ENCODE results near the gene NSG1. TPM values are rescaled to one million over a fixed set of nuclear protein-coding genes. Genes with fewer than 3 reads are reported as not detected.

The NSG1 gene
- total and polyA plus RNA-seq, 2 experiments from 2014 or later = 30.2 to 70.1 TPM

DNA sequence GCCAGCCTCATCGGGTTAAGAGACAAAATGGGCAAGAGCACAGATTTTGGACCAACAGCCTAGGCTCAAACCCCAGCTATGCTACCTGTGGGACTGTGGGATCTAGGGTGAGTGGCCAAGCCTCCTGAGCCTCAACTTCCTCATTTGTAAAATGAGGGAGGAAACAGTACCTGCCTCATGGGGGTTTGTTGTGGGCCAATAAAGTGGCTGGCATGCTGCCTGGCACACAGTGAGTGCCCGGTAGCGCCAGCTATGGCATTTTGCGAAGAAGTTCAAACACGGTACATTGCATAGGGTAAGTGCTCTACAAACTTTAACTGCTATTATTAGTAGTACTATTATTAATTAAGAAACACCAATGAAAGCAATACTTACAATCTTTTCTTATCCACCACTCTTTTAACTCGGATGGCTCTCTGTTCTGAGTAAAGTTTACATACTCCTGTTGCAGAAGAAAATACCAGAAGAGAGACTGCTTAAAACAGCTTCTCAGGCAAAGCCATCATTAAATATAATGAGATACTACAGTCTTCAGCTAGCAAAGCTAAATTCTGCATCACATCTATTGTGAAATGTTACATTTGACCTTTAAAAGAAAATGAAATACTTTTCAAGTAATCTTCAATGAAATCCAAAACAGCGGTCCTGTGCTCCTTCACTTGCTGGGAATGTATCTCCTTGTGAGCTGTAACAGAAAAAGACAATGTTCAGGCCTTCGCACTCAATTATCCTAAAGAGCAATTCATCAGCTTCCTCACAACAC, 70.1 kb downstream of the NSG1 start:
- Histone ChIP-seq H3K4me3 (no peak overlapping the region), H3K27me3 (no peaks in the 10 kb centered on the region), H3K36me3 (replicated peaks; ENCODE audit: insufficient read depth, low read depth) (no peaks in the 10 kb centered on the region), H4K20me1 (ENCODE audit: insufficient read depth, poor library complexity, severe bottlenecking) (no peaks in the 10 kb centered on the region), H3K9me3 (ENCODE audit: low read depth) (no peaks in the 10 kb centered on the region), H3K9me2 (replicated peaks; ENCODE audit: insufficient read depth) (no peaks in the 10 kb centered on the region), H3K4me2 (no peak overlapping the region), H2AFZ (no peak overlapping the region), H3K79me2 (no peaks in the 10 kb centered on the region), H3K27ac (no peak overlapping the region), H3K4me1 (ENCODE audit: insufficient read depth) (no peaks in the 10 kb centered on the region)
- DNase-seq (ENCODE audit: low spot score) = no peak
- TF ChIP-seq EZH2 (IDR thresholded peaks at IDR 0.05; ENCODE audit: borderline replicate concordance) = no peak
- TF ChIP-seq CTCF (IDR thresholded peaks at IDR 0.05; ENCODE audit: poor library complexity) = no peak
- TF ChIP-seq EZH2phosphoT487 (IDR thresholded peaks at IDR 0.05; ENCODE audit: low read depth, severe bottlenecking, unreplicated experiment) = no peak
- 95% methylated on average over 8 of the region's 8 CpGs for WGBS (ENCODE audit: low lambda C conversion rate, missing lambda C conversion rate)

- no peak overlapping the region for H3K4me2 ChIP-seq
- TF ChIP-seq EZH2phosphoT487 (IDR thresholded peaks at IDR 0.05; ENCODE audit: low read depth, severe bottlenecking, unreplicated experiment) (no peak), EZH2 (IDR thresholded peaks at IDR 0.05; ENCODE audit: borderline replicate concordance) (no peak), CTCF (IDR thresholded peaks at IDR 0.05; ENCODE audit: poor library complexity) (no peak)
- H3K79me2 ChIP-seq = no peaks in the 10 kb centered on the region
- H3K27ac ChIP-seq = no peak overlapping the region
- H3K36me3 ChIP-seq (replicated peaks; ENCODE audit: insufficient read depth, low read depth) = no peaks in the 10 kb centered on the region
- no peak overlapping the region for H3K4me3 ChIP-seq
- no peaks in the 10 kb centered on the region for H3K27me3 ChIP-seq
- H4K20me1 ChIP-seq (ENCODE audit: insufficient read depth, poor library complexity, severe bottlenecking) = no peaks in the 10 kb centered on the region
- no peak overlapping the region for H2AFZ ChIP-seq
- WGBS (ENCODE audit: low lambda C conversion rate, missing lambda C conversion rate) = 74% methylated on average over 5 of the region's 5 CpGs
- H3K9me3 ChIP-seq (ENCODE audit: low read depth) = no peaks in the 10 kb centered on the region
- no peak for DNase-seq (ENCODE audit: low spot score)
- no peaks in the 10 kb centered on the region for H3K4me1 ChIP-seq (ENCODE audit: insufficient read depth)
- no peaks in the 10 kb centered on the region for H3K9me2 ChIP-seq (replicated peaks; ENCODE audit: insufficient read depth)
Observed at GRCh38 chr4:4457803-4458553, 71.1 kb downstream of the NSG1 start.

GRCh38 chr4:4459181-4459580, 72.3 kb downstream of the NSG1 start:
- no peaks in the 10 kb centered on the region for H3K9me2 ChIP-seq (replicated peaks; ENCODE audit: insufficient read depth)
- H3K27ac ChIP-seq = no peak overlapping the region
- H3K36me3 ChIP-seq (replicated peaks; ENCODE audit: insufficient read depth, low read depth) = no peaks in the 10 kb centered on the region
- no peak for TF ChIP-seq EZH2phosphoT487 (IDR thresholded peaks at IDR 0.05; ENCODE audit: low read depth, severe bottlenecking, unreplicated experiment)
- TF ChIP-seq CTCF (IDR thresholded peaks at IDR 0.05; ENCODE audit: poor library complexity) = no peak
- TF ChIP-seq EZH2 (IDR thresholded peaks at IDR 0.05; ENCODE audit: borderline replicate concordance) = no peak
- H3K27me3 ChIP-seq = no peaks in the 10 kb centered on the region
- H3K9me3 ChIP-seq (ENCODE audit: low read depth) = no peaks in the 10 kb centered on the region
- H3K79me2 ChIP-seq = no peaks in the 10 kb centered on the region
- H3K4me2 ChIP-seq = no peak overlapping the region
- H3K4me3 ChIP-seq = no peak overlapping the region
- 93% methylated on average over 5 of the region's 5 CpGs for WGBS (ENCODE audit: low lambda C conversion rate, missing lambda C conversion rate)
- no peaks in the 10 kb centered on the region for H3K4me1 ChIP-seq (ENCODE audit: insufficient read depth)
- H4K20me1 ChIP-seq (ENCODE audit: insufficient read depth, poor library complexity, severe bottlenecking) = no peaks in the 10 kb centered on the region
- H2AFZ ChIP-seq = no peak overlapping the region
- DNase-seq (ENCODE audit: low spot score) = no peak
